HEK293 (cell line): ENCODE results near the gene PSMD7.

ENCODE experiments used
- BCL11A ChIP-seq: fragments of 450-650 bp; formaldehyde crosslinking; IDR thresholded peaks from 2 replicates; pipeline ENCODE4 v1.5.1; 2016; ENCODE audit warnings: low read depth, missing biosample characterization, missing genetic modification characterization
- GLIS1 ChIP-seq: fragments of 450-650 bp; formaldehyde crosslinking; IDR thresholded peaks from 2 replicates; pipeline ENCODE4 v1.5.1; 2016; ENCODE audit warnings: missing biosample characterization, missing genetic modification characterization
- HIC1 ChIP-seq: fragments of 450-650 bp; formaldehyde crosslinking; IDR thresholded peaks from 2 replicates; pipeline ENCODE4 v1.5.1; 2016; ENCODE audit warnings: missing biosample characterization, missing genetic modification characterization
- KLF8 ChIP-seq: fragments of 450-650 bp; formaldehyde crosslinking; IDR thresholded peaks from 2 replicates; pipeline ENCODE4 v1.5.1; 2016; ENCODE audit warnings: missing biosample characterization, missing genetic modification characterization
- MYNN ChIP-seq: fragments of 450-650 bp; formaldehyde crosslinking; IDR thresholded peaks from 2 replicates; pipeline ENCODE4 v1.5.1; 2016; ENCODE audit warnings: missing biosample characterization, missing genetic modification characterization, borderline replicate concordance
- PRDM1 ChIP-seq: fragments of 450-650 bp; formaldehyde crosslinking; IDR thresholded peaks from 2 replicates; pipeline ENCODE4; 2016; ENCODE audit warnings: missing biosample characterization, missing genetic modification characterization
- TCF7L2 ChIP-seq: IDR thresholded peaks from 2 replicates; pipeline ENCODE4 v1.6.1; 2011; ENCODE audit warnings: low read depth, mild to moderate bottlenecking, inconsistent platforms, low read length, moderate library complexity, borderline replicate concordance
- WT1 ChIP-seq: fragments of 450-650 bp; formaldehyde crosslinking; IDR thresholded peaks from 2 replicates; pipeline ENCODE4 v1.5.1; 2016; ENCODE audit warnings: missing biosample characterization, missing genetic modification characterization
- ZBTB1 ChIP-seq: fragments of 450-650 bp; formaldehyde crosslinking; IDR thresholded peaks from 2 replicates; pipeline ENCODE4 v1.5.1; 2016; ENCODE audit warnings: missing biosample characterization, missing genetic modification characterization
- ZBTB17 ChIP-seq: fragments of 450-650 bp; formaldehyde crosslinking; IDR thresholded peaks from 2 replicates; pipeline ENCODE4 v1.5.1; 2016; ENCODE audit warnings: missing biosample characterization, missing genetic modification characterization
- ZNF121 ChIP-seq: fragments of 450-650 bp; formaldehyde crosslinking; IDR thresholded peaks from 2 replicates; pipeline ENCODE4 v1.5.1; 2016; ENCODE audit warnings: missing biosample characterization, missing genetic modification characterization
- ZNF146 ChIP-seq: fragments of 450-650 bp; formaldehyde crosslinking; IDR thresholded peaks from 2 replicates; pipeline ENCODE4 v1.5.1; 2016; ENCODE audit warnings: missing biosample characterization, missing genetic modification characterization
- ZNF157 ChIP-seq: fragments of 450-650 bp; formaldehyde crosslinking; IDR thresholded peaks from 2 replicates; pipeline ENCODE4 v1.5.1; 2016; ENCODE audit warnings: missing biosample characterization, missing genetic modification characterization
- ZNF266 ChIP-seq: fragments of 450-650 bp; formaldehyde crosslinking; IDR thresholded peaks from 2 replicates; pipeline ENCODE4 v1.5.1; 2016; ENCODE audit warnings: missing biosample characterization, missing genetic modification characterization, low read depth
- ZNF324 ChIP-seq: fragments of 450-650 bp; formaldehyde crosslinking; IDR thresholded peaks from 2 replicates; pipeline ENCODE4 v1.5.1; 2016; ENCODE audit warnings: missing biosample characterization, missing genetic modification characterization
- ZNF426 ChIP-seq: fragments of 450-650 bp; formaldehyde crosslinking; IDR thresholded peaks from 2 replicates; pipeline ENCODE4 v1.5.1; 2017; ENCODE audit warnings: missing biosample characterization, missing genetic modification characterization, mild to moderate bottlenecking, inconsistent platforms, moderate library complexity
- ZNF521 ChIP-seq: fragments of 450-650 bp; formaldehyde crosslinking; IDR thresholded peaks from 2 replicates; pipeline ENCODE4 v1.5.1; 2017; ENCODE audit warnings: missing biosample characterization, mild to moderate bottlenecking, missing genetic modification characterization
- ZNF571 ChIP-seq: fragments of 450-650 bp; formaldehyde crosslinking; IDR thresholded peaks from 2 replicates; pipeline ENCODE4 v1.5.0; 2017; ENCODE audit warnings: missing biosample characterization, missing genetic modification characterization
- ZNF596 ChIP-seq: fragments of 450-650 bp; IDR thresholded peaks from 2 replicates; pipeline ENCODE4 v1.5.0; 2018; ENCODE audit warnings: missing biosample characterization, mild to moderate bottlenecking, missing genetic modification characterization, moderate library complexity
- ZNF692 ChIP-seq: fragments of 450-650 bp; formaldehyde crosslinking; IDR thresholded peaks from 2 replicates; pipeline ENCODE4 v1.5.1; 2016; ENCODE audit warnings: missing biosample characterization, missing genetic modification characterization
- ZNF776 ChIP-seq: fragments of 450-650 bp; formaldehyde crosslinking; IDR thresholded peaks from 2 replicates; pipeline ENCODE4 v1.5.0; 2017; ENCODE audit warnings: missing biosample characterization, missing genetic modification characterization, borderline replicate concordance
- ZNF843 ChIP-seq: fragments of 450-650 bp; formaldehyde crosslinking; IDR thresholded peaks from 2 replicates; pipeline ENCODE4 v1.5.1; 2016; ENCODE audit warnings: missing biosample characterization, missing genetic modification characterization
- TF ChIP-seq, protein P1 (sequence below): fragments of 450-650 bp; formaldehyde crosslinking; IDR thresholded peaks from 2 replicates; pipeline ENCODE4 v1.5.1; 2016; ENCODE audit warnings: missing biosample characterization, missing genetic modification characterization
- TF ChIP-seq, protein P2 (sequence below): fragments of 450-650 bp; formaldehyde crosslinking; IDR thresholded peaks from 2 replicates; pipeline ENCODE4 v1.5.1; 2016; ENCODE audit warnings: missing biosample characterization, missing genetic modification characterization
- TF ChIP-seq, protein P3 (sequence below): fragments of 450-650 bp; IDR thresholded peaks from 2 replicates; pipeline ENCODE4 v1.5.1; 2018; ENCODE audit warnings: missing biosample characterization, mild to moderate bottlenecking, missing genetic modification characterization

The PSMD7 gene

DNA sequence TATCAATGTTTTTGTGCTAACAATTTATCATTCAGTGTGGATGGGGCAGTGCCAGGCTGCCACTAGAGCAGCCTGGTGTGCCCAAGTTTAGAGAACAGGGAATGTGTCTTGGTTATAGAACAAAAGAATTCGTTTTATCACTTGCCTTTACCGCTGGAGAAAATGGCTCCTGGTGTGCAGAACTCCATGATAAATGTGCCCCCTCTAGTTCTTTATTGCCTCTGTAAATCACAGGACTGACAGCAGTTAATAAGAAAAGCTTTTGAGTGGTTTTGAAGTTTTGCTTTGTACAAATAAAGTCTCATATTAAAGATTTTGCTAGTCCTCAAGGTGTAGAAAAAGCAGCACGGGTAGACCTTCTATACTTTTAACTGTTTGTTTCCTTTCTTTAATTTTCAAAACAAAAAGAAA, 28.2 kb upstream of the PSMD7 start (continued):
- TF ChIP-seq WT1 (tag by site-specific recombination) = no peak
- TF ChIP-seq, protein P1, sequence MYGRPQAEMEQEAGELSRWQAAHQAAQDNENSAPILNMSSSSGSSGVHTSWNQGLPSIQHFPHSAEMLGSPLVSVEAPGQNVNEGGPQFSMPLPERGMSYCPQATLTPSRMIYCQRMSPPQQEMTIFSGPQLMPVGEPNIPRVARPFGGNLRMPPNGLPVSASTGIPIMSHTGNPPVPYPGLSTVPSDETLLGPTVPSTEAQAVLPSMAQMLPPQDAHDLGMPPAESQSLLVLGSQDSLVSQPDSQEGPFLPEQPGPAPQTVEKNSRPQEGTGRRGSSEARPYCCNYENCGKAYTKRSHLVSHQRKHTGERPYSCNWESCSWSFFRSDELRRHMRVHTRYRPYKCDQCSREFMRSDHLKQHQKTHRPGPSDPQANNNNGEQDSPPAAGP = no peak
- TF ChIP-seq, protein P2, sequence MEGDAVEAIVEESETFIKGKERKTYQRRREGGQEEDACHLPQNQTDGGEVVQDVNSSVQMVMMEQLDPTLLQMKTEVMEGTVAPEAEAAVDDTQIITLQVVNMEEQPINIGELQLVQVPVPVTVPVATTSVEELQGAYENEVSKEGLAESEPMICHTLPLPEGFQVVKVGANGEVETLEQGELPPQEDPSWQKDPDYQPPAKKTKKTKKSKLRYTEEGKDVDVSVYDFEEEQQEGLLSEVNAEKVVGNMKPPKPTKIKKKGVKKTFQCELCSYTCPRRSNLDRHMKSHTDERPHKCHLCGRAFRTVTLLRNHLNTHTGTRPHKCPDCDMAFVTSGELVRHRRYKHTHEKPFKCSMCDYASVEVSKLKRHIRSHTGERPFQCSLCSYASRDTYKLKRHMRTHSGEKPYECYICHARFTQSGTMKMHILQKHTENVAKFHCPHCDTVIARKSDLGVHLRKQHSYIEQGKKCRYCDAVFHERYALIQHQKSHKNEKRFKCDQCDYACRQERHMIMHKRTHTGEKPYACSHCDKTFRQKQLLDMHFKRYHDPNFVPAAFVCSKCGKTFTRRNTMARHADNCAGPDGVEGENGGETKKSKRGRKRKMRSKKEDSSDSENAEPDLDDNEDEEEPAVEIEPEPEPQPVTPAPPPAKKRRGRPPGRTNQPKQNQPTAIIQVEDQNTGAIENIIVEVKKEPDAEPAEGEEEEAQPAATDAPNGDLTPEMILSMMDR (tag by site-specific recombination) = no peak
- no peak for TF ChIP-seq KLF8 (tag by site-specific recombination)
- TF ChIP-seq ZNF596 (tag by site-specific recombination) = no peak
- TF ChIP-seq HIC1 = no peak
- no peak for TF ChIP-seq BCL11A (tag by site-specific recombination)
- TF ChIP-seq GLIS1 = peak; percentile 31; the same call in 1 of the 2 replicates
- TF ChIP-seq ZNF692 (tag by site-specific recombination) = no peak
- TF ChIP-seq ZNF157 (tag by site-specific recombination) = no peak
- no peak for TF ChIP-seq ZBTB17 (tag by site-specific recombination)
- TF ChIP-seq ZBTB1 (tag by site-specific recombination) = no peak
- peak; percentile 54; the same call in 1 of the 2 replicates for TF ChIP-seq ZNF843
- TF ChIP-seq ZNF521 = no peak
- TF ChIP-seq TCF7L2 = peak; percentile 77
- no peak for TF ChIP-seq ZNF121 (tag by site-specific recombination)
- TF ChIP-seq ZNF146 (tag by site-specific recombination) = no peak
- TF ChIP-seq PRDM1 (tag by site-specific recombination) = no peak
- TF ChIP-seq, protein P3, sequence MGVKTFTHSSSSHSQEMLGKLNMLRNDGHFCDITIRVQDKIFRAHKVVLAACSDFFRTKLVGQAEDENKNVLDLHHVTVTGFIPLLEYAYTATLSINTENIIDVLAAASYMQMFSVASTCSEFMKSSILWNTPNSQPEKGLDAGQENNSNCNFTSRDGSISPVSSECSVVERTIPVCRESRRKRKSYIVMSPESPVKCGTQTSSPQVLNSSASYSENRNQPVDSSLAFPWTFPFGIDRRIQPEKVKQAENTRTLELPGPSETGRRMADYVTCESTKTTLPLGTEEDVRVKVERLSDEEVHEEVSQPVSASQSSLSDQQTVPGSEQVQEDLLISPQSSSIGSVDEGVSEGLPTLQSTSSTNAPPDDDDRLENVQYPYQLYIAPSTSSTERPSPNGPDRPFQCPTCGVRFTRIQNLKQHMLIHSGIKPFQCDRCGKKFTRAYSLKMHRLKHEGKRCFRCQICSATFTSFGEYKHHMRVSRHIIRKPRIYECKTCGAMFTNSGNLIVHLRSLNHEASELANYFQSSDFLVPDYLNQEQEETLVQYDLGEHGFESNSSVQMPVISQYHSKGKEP (tag by site-specific recombination) = peak; percentile 42; the same call in 1 of the 2 replicates
- TF ChIP-seq ZNF571 (tag by site-specific recombination) = no peak
- no peak for TF ChIP-seq MYNN (tag by site-specific recombination)
- no peak for TF ChIP-seq ZNF426 (tag by site-specific recombination)
- no peak for TF ChIP-seq ZNF776 (tag by site-specific recombination)
- TF ChIP-seq ZNF324 (tag by site-specific recombination) = no peak
- TF ChIP-seq ZNF266 = no peak
- TF ChIP-seq, all 188 proteins: peak for 11
